Measurements from ENCODE around the gene FST. TPM values are rescaled to one million over a fixed set of nuclear protein-coding genes. Genes with fewer than 3 reads are reported as not detected.
A peak's percentile ranks its signal among the peaks of the same experiment; 100 is the strongest.

Gene FST
- total and polyA plus RNA-seq, 2 of the 13 experiments (the other 11 are each of a cell fraction or from before 2014, with no cell fraction given), result 38.6 to 136 TPM

- TF ChIP-seq ZNF512B (CRISPR knock-in tag; IDR thresholded peaks at IDR 0.05; ENCODE audit: borderline replicate concordance), result no peak
- TF ChIP-seq SOX6 (IDR thresholded peaks at IDR 0.05), result no peak
- TF ChIP-seq SOX6 (CRISPR knock-in tag; IDR thresholded peaks at IDR 0.05), result peak; percentile 96
- peak; percentile 85; the same call in 1 of the 2 replicates for TF ChIP-seq ZNF431 (CRISPR knock-in tag; IDR thresholded peaks at IDR 0.05; ENCODE audit: borderline replicate concordance, low read depth)
- TF ChIP-seq TIGD3 (CRISPR knock-in tag; IDR thresholded peaks at IDR 0.05; ENCODE audit: borderline replicate concordance), result no peak
- TF ChIP-seq ZKSCAN8 (CRISPR knock-in tag; IDR thresholded peaks at IDR 0.05; ENCODE audit: borderline replicate concordance), result peak; percentile 36; the same call in 1 of the 2 replicates
- TF ChIP-seq SPEN (CRISPR knock-in tag; IDR thresholded peaks at IDR 0.05; ENCODE audit: low read depth), result 0 out of 2 replicates have a peak, but pooled peaks have one; percentile 20
- TF ChIP-seq LCORL (IDR thresholded peaks at IDR 0.05), result no peak
- TF ChIP-seq LCORL (CRISPR knock-in tag; IDR thresholded peaks at IDR 0.05), result peak; percentile 70; the same call in 1 of the 2 replicates
- TF ChIP-seq ZNF10 (CRISPR knock-in tag; IDR thresholded peaks at IDR 0.05; ENCODE audit: borderline replicate concordance, low read depth), result no peak
- peak; percentile 76; the same call in 1 of the 2 replicates for TF ChIP-seq NFIC (IDR thresholded peaks at IDR 0.05; ENCODE audit: low read length)
- TF ChIP-seq GATAD1 (CRISPR knock-in tag; IDR thresholded peaks at IDR 0.05), result no peak
- TF ChIP-seq HNF4G (IDR thresholded peaks at IDR 0.05; ENCODE audit: borderline replicate concordance, low read depth, low read length), result 0 out of 2 replicates have a peak, but pooled peaks have one; percentile 20
- no peak for TF ChIP-seq HNF4G (CRISPR knock-in tag; IDR thresholded peaks at IDR 0.05; ENCODE audit: borderline replicate concordance, low read depth)
- TF ChIP-seq CHCHD3 (CRISPR knock-in tag; IDR thresholded peaks at IDR 0.05), result no peak
- peak; percentile 26; the same call in 1 of the 2 replicates for TF ChIP-seq GATA4 (IDR thresholded peaks at IDR 0.05; ENCODE audit: borderline replicate concordance, low read depth)
- TF ChIP-seq IKZF5 (CRISPR knock-in tag; IDR thresholded peaks at IDR 0.05), result 0 out of 2 replicates have a peak, but pooled peaks have one; percentile 38
- TF ChIP-seq CREB1 (IDR thresholded peaks at IDR 0.05), result no peak
- peak; percentile 75 for TF ChIP-seq CREB1 (CRISPR knock-in tag; IDR thresholded peaks at IDR 0.05)
- no peak for TF ChIP-seq ZNF432 (CRISPR knock-in tag; IDR thresholded peaks at IDR 0.05; ENCODE audit: borderline replicate concordance)
- TF ChIP-seq SKI (IDR thresholded peaks at IDR 0.05; ENCODE audit: partially characterized antibody), result peak; percentile 79
- peak; percentile 54; the same call in 1 of the 2 replicates for TF ChIP-seq ISL2 (CRISPR knock-in tag; IDR thresholded peaks at IDR 0.05)
- TF ChIP-seq TCF7 (IDR thresholded peaks at IDR 0.05; ENCODE audit: low read depth), result peak; percentile 93
- TF ChIP-seq HNF4A (CRISPR knock-in tag; IDR thresholded peaks at IDR 0.05), result peak; percentile 72
Measured at GRCh38 chr5:53453898-53454718, 26.3 kb upstream of the FST start (continued).

All from HepG2 (cell line).